ENCODE data around the gene OAF.

GRCh38 chr11:120273432-120273831 lies 62.6 kb downstream of the OAF start:
- TF ChIP-seq CTCF (IDR thresholded peaks at IDR 0.05; ENCODE audit: borderline replicate concordance, extremely low read depth, low read length, poor library complexity, severe bottlenecking) (no peak), EZH2 (IDR thresholded peaks at IDR 0.05; ENCODE audit: borderline replicate concordance, low read depth, low read length, severe bottlenecking) (no peak)

Measured in DND-41 (cell line).